Neural cell (in vitro differentiated cells): ENCODE measurements around the gene TMEM123.

Experiments
- EP300 ChIP-seq: fragments of 450-650 bp; conservative IDR thresholded peaks from 2 replicates; pipeline ENCODE4 v1.6.1; 2014; ENCODE audit warnings: antibody characterized with exemption, mild to moderate bottlenecking, moderate library complexity; ENCODE audit not compliant: poor library complexity, severe bottlenecking
- EZH2 ChIP-seq: fragments of 200-600, 300-800 bp; shearing (Covaris generic), sonication (generic); IDR thresholded peaks from 2 replicates; pipeline ENCODE4 v1.6.1; 2014; ENCODE audit warnings: antibody characterized with exemption, low read length, borderline replicate concordance, mild to moderate bottlenecking; ENCODE audit not compliant: insufficient read depth, poor library complexity, severe bottlenecking
- MXI1 ChIP-seq: fragments of 450-650 bp; conservative IDR thresholded peaks from 2 replicates; pipeline ENCODE4 v1.6.1; 2014; ENCODE audit warnings: antibody characterized with exemption, mild to moderate bottlenecking; ENCODE audit not compliant: poor library complexity, severe bottlenecking
- POLR2AphosphoS5 ChIP-seq: IDR thresholded peaks from 2 replicates; pipeline ENCODE4 v1.6.1; 2012
- RAD21 ChIP-seq: fragments of 450-650 bp; conservative IDR thresholded peaks from 2 replicates; pipeline ENCODE4 v1.6.1; 2014; ENCODE audit warnings: antibody characterized with exemption, mild to moderate bottlenecking, moderate library complexity
- REST ChIP-seq: IDR thresholded peaks from 2 replicates; pipeline ENCODE4 v1.6.1; 2012; ENCODE audit warnings: borderline replicate concordance
- SMC3 ChIP-seq: fragments of 450-650 bp; conservative IDR thresholded peaks from 2 replicates; pipeline ENCODE4 v1.6.1; 2014; ENCODE audit warnings: antibody characterized with exemption, mild to moderate bottlenecking, moderate library complexity; ENCODE audit not compliant: poor library complexity
- TAF1 ChIP-seq: IDR thresholded peaks from 2 replicates; pipeline ENCODE4 v1.6.1; 2012; ENCODE audit warnings: low read depth
- TF ChIP-seq, protein P1 (sequence below): fragments of 450-650 bp; IDR thresholded peaks from 2 replicates; pipeline ENCODE4 v1.5.1; 2014; ENCODE audit warnings: antibody characterized with exemption, mild to moderate bottlenecking, moderate library complexity; ENCODE audit not compliant: poor library complexity, severe bottlenecking

GRCh38 chr11:102473543-102473942 lies 21.0 kb upstream of the TMEM123 start:
- TF ChIP-seq, protein P1, sequence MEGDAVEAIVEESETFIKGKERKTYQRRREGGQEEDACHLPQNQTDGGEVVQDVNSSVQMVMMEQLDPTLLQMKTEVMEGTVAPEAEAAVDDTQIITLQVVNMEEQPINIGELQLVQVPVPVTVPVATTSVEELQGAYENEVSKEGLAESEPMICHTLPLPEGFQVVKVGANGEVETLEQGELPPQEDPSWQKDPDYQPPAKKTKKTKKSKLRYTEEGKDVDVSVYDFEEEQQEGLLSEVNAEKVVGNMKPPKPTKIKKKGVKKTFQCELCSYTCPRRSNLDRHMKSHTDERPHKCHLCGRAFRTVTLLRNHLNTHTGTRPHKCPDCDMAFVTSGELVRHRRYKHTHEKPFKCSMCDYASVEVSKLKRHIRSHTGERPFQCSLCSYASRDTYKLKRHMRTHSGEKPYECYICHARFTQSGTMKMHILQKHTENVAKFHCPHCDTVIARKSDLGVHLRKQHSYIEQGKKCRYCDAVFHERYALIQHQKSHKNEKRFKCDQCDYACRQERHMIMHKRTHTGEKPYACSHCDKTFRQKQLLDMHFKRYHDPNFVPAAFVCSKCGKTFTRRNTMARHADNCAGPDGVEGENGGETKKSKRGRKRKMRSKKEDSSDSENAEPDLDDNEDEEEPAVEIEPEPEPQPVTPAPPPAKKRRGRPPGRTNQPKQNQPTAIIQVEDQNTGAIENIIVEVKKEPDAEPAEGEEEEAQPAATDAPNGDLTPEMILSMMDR, result no peak
- TF ChIP-seq RAD21 (no peak), REST (no peak), POLR2AphosphoS5 (no peak), EZH2 (no peak), TAF1 (no peak), EP300 (no peak), SMC3 (no peak), MXI1 (no peak)
